D721Med (cell line): ENCODE data around the gene TRMT2A.

Source experiments
- DNase-seq: peaks from one replicate; pipeline ENCODE4 v3.0.0; 2011; ENCODE audit warnings: low spot score; ENCODE audit not compliant: insufficient read length
- FAIRE-seq: peaks from 2 replicates; lab custom pipeline; 2011; peaks lifted over from hg19 to GRCh38; lab: Jason Lieb, UNC
- TF ChIP-seq, protein P1 (sequence below): IDR thresholded peaks from 2 replicates; pipeline ENCODE4 v1.5.1; 2012; ENCODE audit warnings: mild to moderate bottlenecking, control low read depth; ENCODE audit not compliant: insufficient read depth; ENCODE audit errors: missing control alignments

TRMT2A gene

DNA sequence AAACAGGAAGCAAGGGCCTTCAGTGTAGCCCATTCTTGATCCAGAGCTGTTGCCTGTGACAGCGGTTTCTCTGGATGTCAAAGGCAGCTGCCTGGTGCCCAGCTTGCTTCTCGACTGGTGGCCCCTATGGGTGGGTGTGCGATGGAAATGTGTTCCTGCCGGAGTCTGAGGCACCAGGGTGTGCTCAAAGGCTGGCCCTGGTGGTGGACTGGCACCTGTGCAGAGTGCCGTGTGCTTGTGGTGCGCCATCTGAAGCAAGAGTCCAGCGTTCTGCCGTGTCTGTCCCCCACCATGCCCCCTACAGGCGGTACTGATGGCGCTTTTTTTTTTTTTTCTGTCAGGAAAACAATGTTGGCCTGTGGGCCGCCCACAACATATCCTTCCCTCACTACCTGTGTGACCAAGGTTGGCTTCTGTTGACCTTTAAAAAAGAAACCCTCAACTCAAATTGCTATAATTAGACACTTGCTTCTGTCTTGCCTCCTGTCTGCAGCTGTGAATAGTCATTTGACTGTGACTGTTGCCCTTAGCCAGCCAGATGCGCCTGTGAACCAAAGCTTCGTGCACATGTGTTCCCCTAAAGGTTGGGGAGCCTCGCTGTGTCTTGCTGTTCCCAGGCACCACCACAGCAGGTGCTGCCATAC, 5.9 kb downstream of the TRMT2A start:
- no peak for FAIRE-seq
- TF ChIP-seq, protein P1, sequence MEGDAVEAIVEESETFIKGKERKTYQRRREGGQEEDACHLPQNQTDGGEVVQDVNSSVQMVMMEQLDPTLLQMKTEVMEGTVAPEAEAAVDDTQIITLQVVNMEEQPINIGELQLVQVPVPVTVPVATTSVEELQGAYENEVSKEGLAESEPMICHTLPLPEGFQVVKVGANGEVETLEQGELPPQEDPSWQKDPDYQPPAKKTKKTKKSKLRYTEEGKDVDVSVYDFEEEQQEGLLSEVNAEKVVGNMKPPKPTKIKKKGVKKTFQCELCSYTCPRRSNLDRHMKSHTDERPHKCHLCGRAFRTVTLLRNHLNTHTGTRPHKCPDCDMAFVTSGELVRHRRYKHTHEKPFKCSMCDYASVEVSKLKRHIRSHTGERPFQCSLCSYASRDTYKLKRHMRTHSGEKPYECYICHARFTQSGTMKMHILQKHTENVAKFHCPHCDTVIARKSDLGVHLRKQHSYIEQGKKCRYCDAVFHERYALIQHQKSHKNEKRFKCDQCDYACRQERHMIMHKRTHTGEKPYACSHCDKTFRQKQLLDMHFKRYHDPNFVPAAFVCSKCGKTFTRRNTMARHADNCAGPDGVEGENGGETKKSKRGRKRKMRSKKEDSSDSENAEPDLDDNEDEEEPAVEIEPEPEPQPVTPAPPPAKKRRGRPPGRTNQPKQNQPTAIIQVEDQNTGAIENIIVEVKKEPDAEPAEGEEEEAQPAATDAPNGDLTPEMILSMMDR: peak; percentile 24
- no peak for DNase-seq

DNA sequence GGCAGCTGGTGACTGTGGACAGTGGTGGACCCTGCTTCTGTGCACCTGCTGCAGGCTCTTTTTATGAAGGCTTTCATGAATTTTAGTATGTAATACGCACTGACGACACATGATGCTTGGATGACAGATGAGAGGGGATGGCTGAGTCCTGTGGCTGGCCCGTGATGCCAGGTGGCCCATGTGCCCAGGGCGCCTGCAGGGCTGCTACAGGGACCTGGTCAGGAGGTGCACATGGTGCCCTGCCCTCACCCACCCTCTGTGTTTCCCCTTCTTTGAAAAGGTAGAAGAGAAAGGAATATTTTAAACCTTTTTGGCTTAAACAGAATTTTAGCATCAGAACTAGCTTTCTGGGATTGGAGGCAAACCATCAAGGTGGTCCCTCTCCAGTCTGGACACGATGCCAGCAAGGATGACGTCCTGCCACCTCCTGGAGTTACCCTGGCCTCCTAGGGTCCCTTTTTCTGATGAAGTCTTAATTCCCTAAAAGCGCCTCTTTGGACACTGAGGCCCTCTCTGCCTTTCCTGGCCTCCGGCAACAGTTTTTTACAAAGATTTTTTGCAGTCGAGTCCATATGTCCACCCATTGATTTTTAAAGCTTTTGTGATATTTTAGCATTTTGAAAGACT, 6.6 kb downstream of the TRMT2A start:
- no peak for FAIRE-seq
- TF ChIP-seq, protein P1: no peak
- DNase-seq: no peak

DNA sequence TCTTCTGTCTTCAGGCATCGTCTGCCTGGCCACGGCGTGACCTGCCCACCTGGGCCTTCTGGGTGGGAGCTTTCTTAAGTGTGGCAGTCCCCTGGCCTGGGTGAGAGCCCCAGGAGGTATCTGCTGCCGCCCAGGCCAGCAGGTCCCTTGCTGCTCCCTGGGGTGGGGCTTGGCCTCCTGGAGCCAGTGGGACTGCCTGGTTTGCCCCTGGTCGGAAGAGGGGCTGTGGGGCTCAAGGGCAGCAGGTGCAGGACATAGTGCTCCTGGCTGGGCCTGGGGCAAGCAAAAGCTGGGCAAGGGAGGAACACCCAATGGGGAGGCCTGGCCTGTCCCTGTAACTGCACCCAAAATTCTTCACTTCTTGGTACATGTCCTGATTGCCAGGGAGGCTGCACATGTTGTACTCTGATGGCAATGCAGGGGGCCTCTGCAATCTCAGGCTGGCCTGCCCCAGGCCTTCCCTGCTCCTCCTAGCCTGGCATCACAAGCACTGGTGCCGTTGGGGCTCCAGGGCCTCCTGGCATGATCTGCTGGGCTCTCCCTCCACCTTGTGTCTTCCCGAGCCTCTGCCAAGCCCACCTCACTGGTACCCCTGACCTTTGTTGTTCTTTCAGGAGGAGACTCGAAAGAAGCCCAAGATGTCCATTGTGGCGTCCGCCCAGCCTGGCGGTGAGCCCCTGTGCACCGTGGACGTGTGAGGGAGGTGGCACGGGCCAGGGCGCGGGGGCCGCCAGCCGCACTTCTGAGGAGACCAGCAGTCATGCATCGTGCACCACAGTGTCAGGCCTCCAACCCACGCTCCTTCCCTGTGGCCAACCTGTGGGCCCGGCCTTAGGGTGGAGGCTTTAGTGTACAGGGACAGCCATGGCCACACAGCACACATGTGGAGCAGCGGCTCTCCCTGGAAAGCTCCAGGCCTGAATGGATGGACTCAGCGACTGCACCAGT, 7.3 kb downstream of the TRMT2A start:
- DNase-seq: no peak
- FAIRE-seq: no peak
- TF ChIP-seq, protein P1: no peak

DNA sequence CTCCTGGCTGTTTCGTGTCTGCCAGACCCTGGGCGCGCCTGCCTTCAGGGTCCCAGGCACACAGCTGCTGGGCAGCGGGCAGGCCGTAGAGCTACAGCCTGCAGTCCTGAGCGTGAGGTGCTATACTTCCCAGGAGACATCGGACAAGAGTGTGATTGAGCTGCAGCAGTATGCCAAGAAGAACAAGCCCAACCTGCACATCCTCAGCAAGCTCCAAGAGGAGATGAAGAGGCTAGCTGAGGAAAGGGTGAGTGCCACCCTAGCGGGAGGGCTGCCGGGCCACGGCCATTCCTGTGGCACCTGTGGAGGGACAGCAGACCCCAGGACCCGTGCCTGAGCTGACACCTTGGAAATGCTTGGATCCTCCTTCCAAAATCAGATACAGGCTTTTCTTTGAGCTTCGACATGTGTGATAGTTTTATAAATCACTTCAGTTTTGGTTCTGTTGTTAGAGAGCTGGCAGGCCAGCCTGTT, 8.2 kb downstream of the TRMT2A start:
- TF ChIP-seq, protein P1: no peak

DNA sequence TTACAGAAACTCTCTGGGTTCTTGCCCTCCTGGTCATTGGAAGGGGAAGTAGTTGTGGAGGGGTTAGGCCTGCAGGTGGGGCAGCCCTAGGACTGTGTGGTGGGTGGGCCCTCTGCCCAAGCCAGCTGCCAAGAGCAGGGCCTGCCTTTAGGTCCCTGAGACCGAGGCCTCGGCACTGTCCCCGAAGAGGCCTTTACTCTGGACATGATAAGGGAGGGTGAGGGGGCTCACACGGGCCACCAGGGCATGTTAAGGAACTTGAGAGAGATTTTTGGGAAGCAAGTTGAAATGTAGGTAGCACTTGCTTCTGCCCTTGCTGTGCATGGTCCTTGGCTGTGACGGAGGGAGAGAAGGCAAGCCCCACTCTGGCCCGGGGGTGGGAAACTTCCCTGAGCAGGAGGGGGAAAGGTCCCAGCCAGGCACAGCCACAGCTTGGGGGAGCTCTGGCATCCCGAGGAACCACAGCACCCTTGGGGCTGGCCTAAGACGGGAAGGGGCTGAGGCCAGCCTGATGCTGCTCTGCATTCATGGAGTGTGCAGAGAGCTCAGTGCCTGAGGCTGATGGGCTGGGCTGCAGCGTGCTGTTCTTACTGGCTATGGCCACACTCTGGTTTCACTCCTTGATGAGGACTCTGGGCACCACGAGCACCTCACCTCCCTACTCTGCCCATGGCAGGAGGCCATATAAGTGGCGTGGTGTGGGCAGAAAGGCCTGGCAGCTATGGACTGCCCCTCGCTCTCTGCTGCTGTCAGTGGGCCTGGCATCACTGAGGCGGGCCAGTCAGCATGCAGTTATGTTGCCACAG, 8.9 kb downstream of the TRMT2A start:
- TF ChIP-seq, protein P1: no peak

More for the DNA sequence above, 8.2 kb downstream of the TRMT2A start:
- DNase-seq (no peak), FAIRE-seq (no peak)

DNA sequence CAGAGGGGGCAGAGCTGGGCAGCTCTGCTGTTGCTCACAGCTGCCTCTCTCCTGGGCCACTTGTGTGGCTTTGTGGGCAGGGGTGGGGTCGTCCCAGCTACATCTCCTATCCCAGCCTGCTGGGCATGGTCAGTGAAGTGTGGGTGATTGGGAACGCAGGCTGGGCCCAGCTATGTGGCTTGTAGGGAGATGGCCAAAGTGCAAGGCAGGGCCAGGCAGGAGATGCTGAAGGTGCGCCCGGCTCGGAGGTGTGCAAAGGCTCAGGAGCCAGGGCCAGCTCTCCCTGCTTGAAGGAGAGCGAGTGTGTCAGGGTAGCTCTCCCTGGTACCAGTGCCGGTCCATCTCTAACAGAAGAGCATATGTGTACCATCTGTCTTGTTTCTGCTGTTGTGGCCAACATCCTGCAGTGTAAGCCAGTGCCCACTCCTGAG, 9.5 kb downstream of the TRMT2A start:
- no peak for FAIRE-seq
- no peak for DNase-seq
- TF ChIP-seq, protein P1: no peak

More for the DNA sequence above, 8.9 kb downstream of the TRMT2A start:
- no peak for FAIRE-seq
- DNase-seq: no peak
